MM.1S (cell line): ENCODE data around the gene GRHPR.

Experiments
- DNase-seq: peaks from one replicate; pipeline ENCODE4 v3.0.0-alpha.2; 2015
- H2AFZ ChIP-seq: fragments of 300-600 bp; sonication (generic); 2 replicates; pipeline ENCODE4 v1.6.0; 2016; ENCODE audit warnings: antibody characterized with exemption, low read length
- H3F3A ChIP-seq: fragments of 300-600 bp; sonication (generic); 2 replicates; pipeline ENCODE4 v1.6.1; 2016; ENCODE audit warnings: mild to moderate bottlenecking, antibody characterized with exemption, low read length, moderate library complexity, mixed read lengths; ENCODE audit not compliant: insufficient read depth
- H3K27ac ChIP-seq: fragments of 300-600 bp; sonication (generic); 2 replicates; pipeline ENCODE4 v1.5.1; 2016; ENCODE audit warnings: mild to moderate bottlenecking, low read length
- H3K27me3 ChIP-seq: fragments of 300-600 bp; sonication (generic); replicated peaks from 2 replicates; pipeline ENCODE4 v1.6.0; 2016; ENCODE audit warnings: low read length; ENCODE audit not compliant: insufficient read depth
- H3K36me3 ChIP-seq: fragments of 300-600 bp; sonication (generic); replicated peaks from 2 replicates; pipeline ENCODE4 v1.6.1; 2016; ENCODE audit warnings: mild to moderate bottlenecking, low read length, mixed read lengths; ENCODE audit not compliant: insufficient read depth
- H3K4me1 ChIP-seq: fragments of 300-600 bp; sonication (generic); 2 replicates; pipeline ENCODE4 v1.6.1; 2016; ENCODE audit warnings: low read length, mixed read lengths
- H3K4me2 ChIP-seq: fragments of 300-600 bp; sonication (generic); 2 replicates; pipeline ENCODE4 v1.6.0; 2016; ENCODE audit warnings: low read depth, low read length
- H3K4me3 ChIP-seq: fragments of 300-600 bp; sonication (generic); 2 replicates; pipeline ENCODE4 v1.5.1; 2016; ENCODE audit warnings: low read length, mixed read lengths
- H3K79me2 ChIP-seq: fragments of 300-600 bp; sonication (generic); 2 replicates; pipeline ENCODE4 v1.6.1; 2016; ENCODE audit warnings: mixed run types, low read length, mixed read lengths
- H3K9ac ChIP-seq: fragments of 300-600 bp; sonication (generic); 2 replicates; pipeline ENCODE4 v1.6.1; 2016; ENCODE audit warnings: low read length, mixed read lengths
- H3K9me2 ChIP-seq: fragments of 300-600 bp; sonication (generic); replicated peaks from 2 replicates; pipeline ENCODE4 v1.6.1; 2016; ENCODE audit warnings: mild to moderate bottlenecking, low read length, mixed read lengths; ENCODE audit not compliant: insufficient read depth
- H3K9me3 ChIP-seq: fragments of 300-600 bp; sonication (generic); replicated peaks from 2 replicates; pipeline ENCODE4 v1.6.1; 2016; ENCODE audit warnings: mild to moderate bottlenecking, low read length, mixed read lengths; ENCODE audit not compliant: insufficient read depth
- H4K20me1 ChIP-seq: fragments of 300-600 bp; sonication (generic); 2 replicates; pipeline ENCODE4 v1.6.1; 2016; ENCODE audit warnings: mild to moderate bottlenecking, low read length, moderate library complexity, mixed read lengths; ENCODE audit not compliant: insufficient read depth
- EZH2 ChIP-seq: fragments of 300-600 bp; sonication (generic); optimal IDR thresholded peaks from 2 replicates; pipeline ENCODE3; 2017; ENCODE audit warnings: low read depth, mild to moderate bottlenecking, antibody characterized with exemption, low read length, mixed read lengths
- EZH2phosphoT487 ChIP-seq: fragments of 300-600 bp; sonication (generic); IDR thresholded peaks from 2 replicates; pipeline ENCODE4 v1.6.1; 2018; ENCODE audit warnings: antibody characterized with exemption, low read length
- TF ChIP-seq, protein P1 (sequence below): fragments of 300-600 bp; sonication (generic); IDR thresholded peaks from 2 replicates; pipeline ENCODE4 v1.5.1; 2016; ENCODE audit warnings: antibody characterized with exemption, low read length, mixed read lengths

The GRHPR gene

GRCh38 chr9:37442556-37442955 is 20.1 kb downstream of the GRHPR start:
- no peaks in the 10 kb centered on the region for H4K20me1 ChIP-seq
- no peaks in the 10 kb centered on the region for H3K27me3 ChIP-seq
- peaks cover 5% of the 10 kb centered on the region; the same call in 1 of the 2 replicates for H3K36me3 ChIP-seq
- H3K9me2 ChIP-seq, result no peaks in the 10 kb centered on the region
- H3K9me3 ChIP-seq, result no peaks in the 10 kb centered on the region
- no peak for DNase-seq
- H3K9ac ChIP-seq, result no peak overlapping the region
- H3K4me3 ChIP-seq, result no peak overlapping the region
- H3K4me1 ChIP-seq, result peaks cover 25% of the 10 kb centered on the region
- no peak overlapping the region for H3K4me2 ChIP-seq
- H3K27ac ChIP-seq, result no peak overlapping the region; the same call in 1 of the 2 replicates
- no peak overlapping the region for H2AFZ ChIP-seq
- TF ChIP-seq, protein P1, sequence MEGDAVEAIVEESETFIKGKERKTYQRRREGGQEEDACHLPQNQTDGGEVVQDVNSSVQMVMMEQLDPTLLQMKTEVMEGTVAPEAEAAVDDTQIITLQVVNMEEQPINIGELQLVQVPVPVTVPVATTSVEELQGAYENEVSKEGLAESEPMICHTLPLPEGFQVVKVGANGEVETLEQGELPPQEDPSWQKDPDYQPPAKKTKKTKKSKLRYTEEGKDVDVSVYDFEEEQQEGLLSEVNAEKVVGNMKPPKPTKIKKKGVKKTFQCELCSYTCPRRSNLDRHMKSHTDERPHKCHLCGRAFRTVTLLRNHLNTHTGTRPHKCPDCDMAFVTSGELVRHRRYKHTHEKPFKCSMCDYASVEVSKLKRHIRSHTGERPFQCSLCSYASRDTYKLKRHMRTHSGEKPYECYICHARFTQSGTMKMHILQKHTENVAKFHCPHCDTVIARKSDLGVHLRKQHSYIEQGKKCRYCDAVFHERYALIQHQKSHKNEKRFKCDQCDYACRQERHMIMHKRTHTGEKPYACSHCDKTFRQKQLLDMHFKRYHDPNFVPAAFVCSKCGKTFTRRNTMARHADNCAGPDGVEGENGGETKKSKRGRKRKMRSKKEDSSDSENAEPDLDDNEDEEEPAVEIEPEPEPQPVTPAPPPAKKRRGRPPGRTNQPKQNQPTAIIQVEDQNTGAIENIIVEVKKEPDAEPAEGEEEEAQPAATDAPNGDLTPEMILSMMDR, result no peak
- TF ChIP-seq EZH2phosphoT487, result no peak
- H3F3A ChIP-seq, result 0 out of 2 replicates have a peak, but pooled peaks cover 8% of the 10 kb centered on the region
- peaks cover 41% of the 10 kb centered on the region for H3K79me2 ChIP-seq

- no peaks in the 10 kb centered on the region for H4K20me1 ChIP-seq
- H3K79me2 ChIP-seq, result peaks cover 41% of the 10 kb centered on the region
- no peak overlapping the region for H3K9ac ChIP-seq
- DNase-seq, result no peak
- peaks cover 5% of the 10 kb centered on the region; the same call in 1 of the 2 replicates for H3K36me3 ChIP-seq
- no peak overlapping the region for H3K4me3 ChIP-seq
- H3K27ac ChIP-seq, result no peak overlapping the region
- peaks cover 25% of the 10 kb centered on the region for H3K4me1 ChIP-seq
- no peaks in the 10 kb centered on the region for H3K9me2 ChIP-seq
- no peaks in the 10 kb centered on the region for H3K9me3 ChIP-seq
- H3F3A ChIP-seq, result 0 out of 2 replicates have a peak, but pooled peaks cover 8% of the 10 kb centered on the region
- H2AFZ ChIP-seq, result no peak overlapping the region
- H3K27me3 ChIP-seq, result no peaks in the 10 kb centered on the region
- TF ChIP-seq, protein P1, result no peak
- TF ChIP-seq EZH2phosphoT487 (no peak), EZH2 (no peak)
- H3K4me2 ChIP-seq, result no peak overlapping the region
Measured at GRCh38 chr9:37443566-37443965, 21.1 kb downstream of the GRHPR start.

GRCh38 chr9:37444890-37445289 is 22.4 kb downstream of the GRHPR start:
- H3F3A ChIP-seq, result 0 out of 2 replicates have a peak, but pooled peaks cover 8% of the 10 kb centered on the region
- DNase-seq, result no peak
- no peak overlapping the region for H3K4me3 ChIP-seq
- peaks cover 25% of the 10 kb centered on the region for H3K4me1 ChIP-seq
- no peak overlapping the region for H3K4me2 ChIP-seq
- no peaks in the 10 kb centered on the region for H3K27me3 ChIP-seq
- no peak overlapping the region for H3K9ac ChIP-seq
- H4K20me1 ChIP-seq, result no peaks in the 10 kb centered on the region
- peaks cover 32% of the 10 kb centered on the region for H3K79me2 ChIP-seq
- H3K9me2 ChIP-seq, result no peaks in the 10 kb centered on the region
- H2AFZ ChIP-seq, result no peak overlapping the region
- TF ChIP-seq EZH2, result no peak
- no peak for TF ChIP-seq EZH2phosphoT487
- TF ChIP-seq, protein P1, result no peak
- H3K27ac ChIP-seq, result no peak overlapping the region
- H3K9me3 ChIP-seq, result no peaks in the 10 kb centered on the region
- H3K36me3 ChIP-seq, result no peaks in the 10 kb centered on the region

GRCh38 chr9:37445832-37446231 is 23.3 kb downstream of the GRHPR start:
- no peaks in the 10 kb centered on the region for H4K20me1 ChIP-seq
- no peak for DNase-seq
- H3K4me3 ChIP-seq, result no peak overlapping the region
- TF ChIP-seq EZH2phosphoT487, result no peak
- TF ChIP-seq, protein P1, result no peak
- no peak for TF ChIP-seq EZH2
- H3K9ac ChIP-seq, result no peak overlapping the region
- no peaks in the 10 kb centered on the region for H3K27me3 ChIP-seq
- H3K4me1 ChIP-seq, result peaks cover 20% of the 10 kb centered on the region
- no peak overlapping the region for H2AFZ ChIP-seq
- H3F3A ChIP-seq, result 0 out of 2 replicates have a peak, but pooled peaks cover 5% of the 10 kb centered on the region
- no peaks in the 10 kb centered on the region for H3K9me2 ChIP-seq
- no peak overlapping the region for H3K4me2 ChIP-seq
- H3K36me3 ChIP-seq, result no peaks in the 10 kb centered on the region
- no peaks in the 10 kb centered on the region for H3K9me3 ChIP-seq
- H3K27ac ChIP-seq, result no peak overlapping the region
- peaks cover 31% of the 10 kb centered on the region for H3K79me2 ChIP-seq
